Endometrial microvascular endothelial cells (primary cell): ENCODE measurements around the gene KIF21B. TPM values are rescaled to one million over a fixed set of nuclear protein-coding genes. Genes with fewer than 3 reads are reported as not detected.

Source experiments
- in situ Hi-C: cut with HindIII; loops from 2 replicates; pipeline ENCODE4 v1.10.0; 2017; ENCODE audit warnings: low sequenced_read_pairs, low pct_unique_long_range_greater_than_20kb; ENCODE audit errors: inconsistent ontology term
- total RNA-seq: library from RNA; depleted of rRNA; stranded (reverse); fragments of >200 nt; gene quantifications from one replicate; pipeline ENCODE4 v1.2.3, GENCODE V29; 2015; ENCODE audit errors: inconsistent ontology term

KIF21B gene
- total RNA-seq, 1 donor from 2014 or later: 1.6 TPM

DNA sequence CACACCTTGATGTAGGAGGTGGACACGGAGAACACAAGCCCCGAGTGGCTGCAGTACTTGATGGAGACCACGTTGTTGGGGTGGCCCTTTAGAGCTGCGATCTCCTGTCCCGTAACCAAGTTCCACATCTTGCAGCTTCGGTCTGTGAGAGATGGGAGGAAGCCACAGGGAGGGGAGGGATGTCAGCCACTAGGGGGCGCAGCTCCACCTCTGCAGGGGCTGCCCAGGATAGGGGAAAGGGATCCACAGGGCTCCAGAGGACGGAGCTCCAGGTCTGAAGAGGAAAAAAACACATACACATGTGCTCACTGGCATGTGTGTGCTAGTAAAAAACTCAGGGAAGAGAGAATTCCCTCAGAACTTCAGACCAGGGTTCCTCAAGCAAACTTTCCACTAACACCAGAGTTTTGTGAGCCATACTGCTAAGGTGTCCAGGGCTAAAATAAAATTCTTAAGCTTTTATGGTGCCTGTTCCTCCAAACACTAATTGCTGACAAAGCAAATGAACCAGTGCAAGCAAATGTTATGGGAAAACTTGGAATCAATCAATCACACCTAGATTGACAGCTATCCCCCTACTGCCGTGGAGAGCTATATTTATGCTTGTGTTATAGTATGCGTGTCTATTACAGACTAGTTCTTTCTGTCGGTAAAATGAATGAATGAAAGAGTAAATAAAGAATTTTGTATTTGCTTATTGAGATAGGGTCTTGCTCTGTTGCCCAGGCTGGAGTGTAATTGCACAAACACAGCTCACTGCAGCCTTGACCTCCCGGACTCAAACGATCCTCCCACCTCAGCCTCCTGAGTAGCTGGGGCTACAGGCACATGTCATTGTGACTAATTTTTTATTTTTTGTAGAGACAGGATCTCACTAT is 43.7 kb downstream of the KIF21B start:
- in situ Hi-C loops: no loop called here

DNA sequence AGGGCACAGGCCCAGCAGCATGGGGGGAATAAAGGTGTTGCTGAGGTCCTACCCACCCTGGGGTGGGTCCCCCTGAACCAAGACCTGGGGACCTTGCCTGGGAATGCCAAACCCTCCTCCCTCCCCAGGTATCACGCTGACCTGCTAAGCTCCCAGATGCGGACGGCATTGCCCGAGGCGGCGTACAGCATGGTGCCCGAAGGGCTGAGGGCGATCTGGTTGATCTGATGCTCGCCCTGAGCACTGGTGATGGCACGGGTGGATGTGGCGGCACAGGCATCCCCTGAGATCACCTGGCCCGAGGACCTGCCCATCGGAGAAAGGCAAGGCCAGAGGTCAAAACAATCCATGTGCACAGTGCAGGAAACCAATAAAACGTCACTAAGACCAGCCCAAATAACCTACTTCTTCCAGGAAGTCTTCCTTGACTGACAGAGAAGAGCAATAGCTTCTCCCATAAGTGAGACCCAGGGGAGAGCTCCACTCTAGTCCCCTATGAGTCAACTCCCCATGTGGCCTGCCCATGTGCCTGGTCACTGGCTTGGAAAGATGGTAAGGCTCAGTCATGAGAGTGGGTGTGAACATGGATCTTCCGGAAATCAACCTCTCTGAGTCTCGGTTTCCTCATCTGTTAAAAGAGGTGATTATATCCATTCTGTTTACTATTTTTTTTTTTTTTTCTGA is 46.3 kb downstream of the KIF21B start:
- in situ Hi-C loops: no loop called here

DNA sequence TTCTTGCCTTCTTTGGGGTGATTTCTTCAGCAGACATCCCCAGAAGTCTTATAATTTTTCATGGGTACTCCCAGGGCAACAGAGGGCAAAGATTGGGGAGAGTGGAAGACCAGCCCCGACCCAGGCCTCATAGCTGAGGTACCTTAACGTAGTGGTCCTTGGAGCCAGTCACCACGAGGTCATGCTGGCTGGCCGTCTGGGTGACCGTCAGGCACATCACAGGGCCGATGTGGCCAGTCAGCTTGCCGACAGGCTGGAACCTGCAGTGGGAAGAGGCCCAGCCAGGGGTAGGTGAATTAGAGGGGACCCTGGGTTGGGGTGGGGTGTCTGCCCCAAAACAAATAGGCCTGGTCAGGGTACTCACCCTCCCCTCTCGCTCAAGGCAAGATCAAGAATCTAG is 46.9 kb downstream of the KIF21B start:
- in situ Hi-C loops: no loop called here

DNA sequence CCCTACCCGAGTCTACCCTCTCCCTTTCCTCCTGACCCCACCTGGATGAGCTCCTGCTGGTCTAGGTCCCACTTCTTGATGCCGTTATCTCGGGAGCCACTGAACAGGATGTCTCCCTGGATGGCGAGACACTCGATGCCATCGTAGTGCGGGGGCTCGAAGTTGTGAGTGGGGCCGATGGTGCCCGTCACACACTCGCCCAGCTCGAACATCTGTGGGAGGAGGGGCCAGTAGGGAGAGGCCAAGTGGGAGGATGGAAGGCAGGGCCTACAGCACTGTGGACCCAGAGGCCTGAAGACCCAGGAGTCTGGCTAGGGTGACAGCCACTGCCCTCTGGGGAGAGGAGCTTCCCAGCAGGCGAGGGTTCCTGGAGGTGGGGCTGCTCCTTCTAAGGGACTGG is 48.1 kb downstream of the KIF21B start:
- in situ Hi-C loops: no loop called here

DNA sequence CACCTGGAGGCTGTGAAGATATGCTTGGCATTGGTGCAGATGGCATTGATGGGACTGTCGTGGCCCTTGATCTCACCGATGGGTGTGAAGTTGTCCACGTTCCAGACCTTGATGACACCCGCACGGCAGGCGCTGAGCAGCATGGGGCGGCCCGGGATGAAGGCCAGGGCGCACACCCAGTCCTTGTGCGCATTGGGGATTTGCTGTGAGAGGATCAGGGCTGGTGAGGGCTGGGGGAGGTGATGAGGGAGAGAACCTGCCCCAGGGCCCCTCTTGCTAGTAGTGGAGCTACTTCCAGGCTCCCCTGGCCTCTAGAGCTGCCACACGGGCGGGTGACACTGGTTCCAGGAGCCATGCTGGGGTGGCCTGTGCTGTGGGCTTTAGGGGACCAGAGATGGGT is 48.8 kb downstream of the KIF21B start:
- in situ Hi-C loops: no loop called here

DNA sequence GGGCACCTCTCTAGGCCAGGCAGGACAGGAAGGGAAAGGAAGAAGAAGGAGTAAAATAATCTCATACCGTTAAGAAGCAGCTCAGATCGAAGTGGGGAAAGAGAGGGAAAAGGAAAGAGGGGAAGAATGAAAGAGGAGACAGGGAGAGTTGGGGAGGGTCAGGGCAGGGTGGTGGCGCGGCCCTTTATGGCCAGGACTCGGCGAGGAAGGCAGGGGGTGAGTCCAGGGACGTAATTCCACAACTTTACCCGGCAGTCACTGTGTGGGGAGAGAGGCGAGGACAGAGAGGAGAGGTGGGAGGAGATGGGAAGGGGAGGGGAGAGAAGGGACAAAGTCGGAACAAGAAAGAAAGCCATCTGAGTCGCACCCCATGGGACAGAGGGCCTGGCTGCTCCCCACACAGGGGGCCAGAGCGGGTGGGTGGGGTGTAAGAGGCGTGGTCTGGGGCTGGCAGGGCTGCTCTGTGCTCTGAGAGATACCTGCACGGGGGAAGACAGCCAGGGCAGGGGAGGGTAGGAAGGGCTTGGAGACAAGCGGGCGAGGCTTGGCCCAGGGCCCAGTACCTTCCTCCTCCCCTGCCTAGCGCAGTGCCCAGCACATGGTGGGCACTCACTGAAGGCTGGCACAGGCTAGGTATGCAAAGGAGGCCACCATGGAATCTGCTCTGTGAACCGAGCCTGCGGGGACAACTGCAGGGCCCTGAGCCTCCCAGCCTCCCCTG is 49.4 kb downstream of the KIF21B start:
- in situ Hi-C loops: no loop called here

DNA sequence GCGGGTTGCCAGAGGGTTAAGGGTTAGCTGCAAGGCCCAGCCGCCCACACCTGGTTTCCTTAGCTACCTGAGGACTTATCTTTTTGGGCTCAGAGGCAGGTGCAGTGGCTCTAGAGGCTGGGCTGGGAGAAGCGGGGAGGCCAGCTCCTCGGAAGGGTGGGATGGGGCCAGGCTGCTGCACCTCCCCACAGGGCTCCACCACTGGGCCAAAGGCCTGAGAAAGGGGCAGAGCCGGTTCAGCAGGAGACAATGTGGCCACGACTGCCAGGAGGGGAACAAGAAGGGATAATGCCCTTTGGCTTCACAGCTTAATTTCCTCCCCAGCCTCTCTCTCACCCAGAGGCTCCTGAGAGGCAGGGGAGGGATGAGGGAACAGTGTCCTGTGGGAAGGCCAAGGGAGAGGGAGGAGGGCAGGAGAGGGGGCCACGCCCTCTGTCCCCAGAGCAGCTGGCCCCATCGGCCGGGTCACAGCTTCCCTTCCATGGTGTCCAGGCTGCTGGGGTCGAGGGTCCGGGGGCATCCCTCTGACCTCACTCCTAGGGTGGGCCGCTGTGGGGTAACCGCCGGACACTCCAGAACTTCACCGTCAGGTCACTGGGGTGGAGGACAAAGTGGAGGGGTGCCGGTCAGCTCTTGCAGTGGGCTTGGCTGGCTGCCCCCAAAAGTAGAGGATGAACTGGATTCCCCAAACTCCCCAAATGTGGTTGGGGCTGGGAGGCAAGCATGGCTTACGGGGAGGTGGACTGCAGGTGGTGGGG is 50.4 kb downstream of the KIF21B start:
- in situ Hi-C loops: no loop called here

DNA sequence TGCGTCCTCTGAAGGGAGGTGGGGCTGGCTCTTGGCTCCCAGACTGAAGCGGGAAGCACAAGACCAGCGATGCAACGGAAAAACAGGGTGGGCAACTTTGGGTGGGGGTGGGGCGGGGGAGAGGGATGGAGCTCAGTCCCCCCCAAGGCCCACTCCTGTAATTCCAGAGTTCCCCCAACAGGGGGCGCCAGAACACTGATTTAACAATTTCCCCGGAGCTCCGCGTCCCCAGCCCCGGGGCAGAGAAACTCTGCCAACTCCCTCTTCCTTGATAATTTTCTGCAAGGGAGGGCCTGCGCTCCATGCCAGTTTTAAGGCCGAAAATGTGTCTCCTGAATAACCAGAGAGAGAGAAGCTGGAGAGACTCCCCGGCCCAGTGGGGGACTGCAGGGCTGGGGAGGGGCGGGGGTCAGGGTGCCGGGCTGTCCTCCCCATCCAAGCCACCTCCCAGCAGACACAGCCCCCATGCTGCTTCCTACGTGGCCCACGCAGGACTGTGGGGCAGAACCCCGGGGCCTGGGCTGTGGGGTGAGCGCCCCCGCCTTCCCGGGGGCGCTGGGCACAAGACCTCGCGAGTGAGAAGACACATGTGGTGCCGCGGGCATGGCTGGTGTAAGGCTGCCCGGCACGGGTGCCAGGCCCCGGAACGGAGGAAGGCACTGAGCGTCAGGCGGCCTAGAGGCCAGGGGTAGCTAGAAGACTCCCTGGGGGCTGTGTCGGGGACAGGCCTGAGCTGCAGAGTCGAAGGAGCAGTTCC is 51.4 kb downstream of the KIF21B start:
- in situ Hi-C loops: no loop called here

DNA sequence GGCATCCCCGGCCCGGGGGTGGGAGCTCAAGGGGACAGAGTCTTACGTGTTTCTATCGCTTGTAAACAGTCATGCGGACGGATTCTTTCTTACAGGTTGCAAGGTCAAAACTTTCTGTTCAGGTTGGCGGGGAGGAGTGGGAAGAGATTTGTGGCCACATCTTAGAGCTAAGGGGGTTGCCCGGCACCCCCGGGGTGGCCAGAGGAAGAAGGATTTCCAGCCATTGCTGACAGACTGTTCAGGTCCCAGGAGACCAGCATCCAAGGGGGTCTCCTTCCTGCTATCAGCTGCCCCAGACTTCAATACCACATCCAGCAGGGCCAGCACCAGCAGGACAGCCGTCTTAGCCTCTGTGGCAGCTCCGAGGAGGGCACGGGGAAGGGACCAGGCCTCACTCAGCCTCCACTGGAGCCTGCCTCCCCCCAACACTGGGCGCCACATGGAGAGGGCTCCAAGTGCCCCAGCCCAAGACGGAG is 52.0 kb downstream of the KIF21B start:
- in situ Hi-C loops: no loop called here

DNA sequence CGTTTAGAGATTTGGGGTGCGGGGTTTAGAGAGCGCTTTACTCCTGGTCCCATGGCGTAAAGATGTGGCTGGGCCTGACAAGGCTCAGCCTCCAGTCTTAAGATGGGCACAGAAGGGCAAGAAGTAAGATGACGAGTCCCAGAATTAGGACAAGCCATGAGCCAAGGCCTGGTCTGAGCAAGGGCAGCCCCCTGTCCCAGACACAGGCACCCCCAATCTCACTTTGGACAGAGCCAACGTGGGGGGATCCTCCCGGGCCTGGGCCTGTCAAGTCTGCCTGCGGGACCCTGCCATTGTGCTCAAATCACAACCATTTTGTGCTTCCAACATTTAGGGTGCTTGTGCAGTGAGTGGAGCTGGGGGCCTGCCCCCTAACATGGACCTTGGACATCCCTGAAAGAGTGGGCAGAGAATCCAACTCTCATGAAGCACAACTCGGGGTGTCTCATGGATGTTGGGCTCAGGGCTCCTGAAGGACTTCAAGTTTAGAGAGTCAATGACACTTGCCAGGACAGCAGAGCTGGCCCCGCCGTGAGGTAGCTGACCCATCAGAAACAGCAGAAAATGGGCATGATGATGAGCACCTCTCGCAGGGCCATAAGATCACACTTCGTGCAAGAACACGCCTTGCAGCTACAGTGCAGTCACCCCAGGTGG is 52.6 kb downstream of the KIF21B start:
- in situ Hi-C loops: no loop called here

DNA sequence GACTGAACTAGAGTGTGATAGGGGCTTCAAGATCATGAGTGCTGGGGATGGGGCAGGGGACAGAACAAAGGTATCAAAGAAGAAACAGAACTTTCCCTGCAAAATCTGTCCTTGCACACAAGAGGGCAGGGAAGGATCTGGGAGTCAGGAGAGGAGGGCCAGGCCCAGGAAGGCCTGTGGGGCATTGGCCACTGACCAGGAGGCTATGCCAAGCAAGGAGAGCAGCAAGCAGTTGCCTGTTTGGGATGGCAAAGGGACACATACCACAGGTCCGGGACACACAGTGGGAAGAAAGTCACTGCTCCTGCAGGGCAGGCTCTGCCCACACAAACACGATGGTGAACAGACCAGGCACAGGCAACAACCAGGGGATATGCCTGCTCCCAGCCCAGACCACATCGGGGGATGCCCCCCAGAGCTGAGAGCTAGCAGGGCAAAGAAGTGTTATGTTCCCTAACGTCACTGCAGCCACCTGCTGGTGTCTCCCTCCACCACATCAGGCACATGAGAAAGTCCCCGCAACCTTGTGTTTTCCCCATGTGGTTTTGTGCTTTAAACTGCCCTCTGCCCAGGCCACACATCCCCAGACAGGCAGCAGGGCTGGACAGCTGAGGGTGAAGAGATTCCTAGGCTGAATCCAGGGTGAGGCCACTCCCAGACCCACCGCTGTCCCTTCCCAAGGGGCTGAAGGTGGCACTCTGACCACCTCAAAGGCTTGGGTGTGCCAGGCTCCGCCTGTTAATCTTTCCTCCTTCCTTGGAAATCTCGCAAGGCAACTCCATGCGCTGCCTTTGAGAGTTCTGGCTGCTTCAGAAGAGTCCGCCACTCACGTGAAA is 53.6 kb downstream of the KIF21B start:
- in situ Hi-C loops: loop anchor here (10.0 kb wide), 1 partner anchor 75 kb away; no protein-coding TSS in a partner anchor

DNA sequence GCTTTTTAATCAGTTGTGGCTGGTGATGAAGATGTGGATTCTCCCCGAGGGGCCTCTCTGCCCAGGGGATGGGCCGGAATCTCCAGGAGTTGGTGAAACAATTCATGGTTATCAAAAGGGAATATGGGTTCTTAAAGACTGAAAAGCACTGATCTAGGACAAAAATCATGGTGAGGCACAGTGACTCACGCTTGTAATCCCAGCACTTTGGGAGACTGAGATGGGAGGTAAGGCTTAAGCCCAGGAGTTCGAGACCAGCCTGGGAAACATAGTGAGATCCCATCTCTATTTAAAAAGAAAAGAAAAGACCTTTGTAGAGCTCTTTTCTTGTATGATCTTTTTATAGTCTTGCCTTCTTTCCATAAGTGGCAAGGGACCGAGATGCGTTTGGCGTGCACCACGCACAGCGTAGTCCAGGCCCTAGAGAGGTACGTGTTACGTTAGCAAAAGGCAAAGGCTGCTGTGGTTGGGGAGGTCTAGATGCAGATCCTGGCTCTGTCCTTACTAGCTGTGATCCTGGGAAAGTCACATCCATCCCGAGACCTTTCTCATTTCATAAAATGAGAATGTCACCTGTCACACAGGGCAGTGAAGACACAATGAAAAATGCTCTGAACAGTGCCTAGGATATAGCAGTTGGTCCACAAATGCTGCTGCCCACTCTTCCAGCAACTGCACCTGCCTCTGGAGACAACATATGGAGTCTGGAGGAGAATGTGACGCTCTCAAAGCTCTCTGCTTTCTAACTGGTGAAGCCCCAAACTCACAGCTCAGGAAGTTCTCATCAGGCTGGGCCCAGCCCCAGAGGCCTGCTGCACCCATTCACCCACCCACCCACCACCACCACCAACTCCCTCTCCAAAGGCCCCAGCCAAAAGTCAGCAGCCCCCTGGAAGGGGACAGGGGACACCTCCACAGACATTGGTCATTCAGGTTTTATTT is 54.8 kb downstream of the KIF21B start:
- in situ Hi-C loops: loop anchor here (10.0 kb wide), 1 partner anchor 76 kb away; no protein-coding TSS in a partner anchor

DNA sequence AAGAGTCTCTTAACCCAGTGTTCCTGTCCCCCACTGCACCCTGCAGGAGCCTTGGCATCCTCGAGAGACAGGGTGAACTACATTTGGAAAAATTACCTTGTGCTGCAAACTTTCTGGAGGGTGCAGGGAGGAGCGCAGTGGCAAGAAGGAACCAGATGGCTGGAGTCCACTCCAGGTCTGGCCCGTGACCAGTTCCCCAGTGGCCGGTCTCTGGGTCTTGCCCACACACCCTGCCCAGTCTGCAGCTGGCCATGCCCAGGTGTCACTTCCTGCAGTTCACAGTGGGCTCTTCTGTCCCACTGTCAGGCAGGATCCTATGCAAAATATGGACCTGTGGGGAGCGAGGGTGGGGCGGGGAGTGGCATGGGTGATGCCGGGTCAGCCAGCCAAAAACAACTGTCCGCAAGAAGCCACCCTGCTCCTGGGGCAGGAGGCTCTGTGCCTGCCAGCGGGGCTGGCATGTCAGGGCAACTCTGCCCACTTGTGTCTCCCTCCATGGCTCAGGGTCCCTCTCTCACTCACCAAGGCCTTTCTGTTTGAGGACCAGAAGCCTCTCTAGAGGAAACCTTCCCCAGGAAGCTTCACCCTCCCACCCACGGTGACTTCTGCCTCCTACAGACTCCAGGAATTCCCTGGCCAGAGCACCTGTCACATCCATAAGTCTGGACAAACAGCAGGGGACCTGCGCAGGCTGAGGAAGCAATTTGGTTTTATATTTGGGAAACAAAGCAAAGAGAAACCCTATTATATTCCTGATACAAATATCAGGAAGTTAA is 55.6 kb downstream of the KIF21B start:
- in situ Hi-C loops: loop anchor here (10.0 kb wide), 1 partner anchor 77 kb away; no protein-coding TSS in a partner anchor

DNA sequence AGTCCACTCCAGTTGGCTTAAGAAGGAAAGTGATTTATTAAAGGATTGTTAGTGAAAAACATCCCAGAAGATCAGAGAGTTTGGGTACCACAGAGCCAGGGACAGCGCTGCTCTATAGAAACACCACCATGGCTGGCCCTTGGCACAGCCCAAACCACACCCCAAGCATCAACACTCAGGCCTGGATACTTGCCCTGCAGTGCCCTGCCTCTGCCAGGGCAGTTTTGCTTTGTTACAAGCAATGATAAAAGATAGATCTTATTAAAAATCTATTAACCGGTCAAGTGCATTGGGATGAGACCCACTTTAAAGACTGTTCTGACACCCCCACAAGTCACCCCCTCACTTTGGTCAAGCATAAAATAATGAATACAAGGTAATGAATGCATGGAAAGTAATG is 56.6 kb downstream of the KIF21B start:
- in situ Hi-C loops: loop anchor here (10.0 kb wide), 1 partner anchor 78 kb away; no protein-coding TSS in a partner anchor
